Ishikawa (cell line): ENCODE measurements around the gene ATG2B.

Experiments used
- CEBPB ChIP-seq: IDR thresholded peaks from 2 replicates; pipeline ENCODE4 v1.6.1; 2012
- CREB1 ChIP-seq: IDR thresholded peaks from 2 replicates; pipeline ENCODE4 v1.6.1; 2012; ENCODE audit warnings: low read depth
- EGR1 ChIP-seq: IDR thresholded peaks from 2 replicates; pipeline ENCODE4 v1.6.1; 2012
- EP300 ChIP-seq: IDR thresholded peaks from 2 replicates; pipeline ENCODE4 v1.6.1; 2012; ENCODE audit warnings: borderline replicate concordance
- FOXM1 ChIP-seq: IDR thresholded peaks from 2 replicates; pipeline ENCODE4 v1.6.1; 2012; ENCODE audit warnings: low read depth, borderline replicate concordance
- MAX ChIP-seq: IDR thresholded peaks from 2 replicates; pipeline ENCODE4 v1.6.1; 2012
- NFIC ChIP-seq: IDR thresholded peaks from 2 replicates; pipeline ENCODE4 v1.6.1; 2012
- RAD21 ChIP-seq: IDR thresholded peaks from 2 replicates; pipeline ENCODE4 v1.6.1; 2012; ENCODE audit warnings: low read depth
- REST ChIP-seq: IDR thresholded peaks from 2 replicates; pipeline ENCODE4 v1.6.1; 2012; ENCODE audit warnings: low read depth, mild to moderate bottlenecking
- TAF1 ChIP-seq: IDR thresholded peaks from 2 replicates; pipeline ENCODE4 v1.6.1; 2012; ENCODE audit warnings: low read depth, mild to moderate bottlenecking
- TCF12 ChIP-seq: IDR thresholded peaks from 2 replicates; pipeline ENCODE4 v1.6.1; 2012; ENCODE audit warnings: low read depth
- TEAD4 ChIP-seq: IDR thresholded peaks from 2 replicates; pipeline ENCODE4 v1.6.1; 2012
- USF1 ChIP-seq: IDR thresholded peaks from 2 replicates; pipeline ENCODE4 v1.6.1; 2012
- YY1 ChIP-seq: IDR thresholded peaks from 2 replicates; pipeline ENCODE4 v1.6.1; 2012; ENCODE audit warnings: low read depth
- ZBTB7A ChIP-seq: IDR thresholded peaks from 2 replicates; pipeline ENCODE4 v1.6.1; 2012; ENCODE audit warnings: low read depth

Gene ATG2B

GRCh38 chr14:96352708-96353107 is 10.4 kb downstream of the ATG2B start:
- TF ChIP-seq NFIC (no peak), TAF1 (no peak), CREB1 (no peak), ZBTB7A (no peak), REST (no peak), USF1 (no peak), RAD21 (no peak), CEBPB (no peak), TCF12 (no peak), FOXM1 (no peak), EGR1 (no peak), EP300 (no peak), MAX (no peak), YY1 (no peak), TEAD4 (no peak)

- TF ChIP-seq CREB1 = no peak
- TF ChIP-seq FOXM1 = no peak
- no peak for TF ChIP-seq EGR1
- TF ChIP-seq REST = no peak
Observed at GRCh38 chr14:96351986-96352385, 11.2 kb downstream of the ATG2B start.

GRCh38 chr14:96349286-96350075 is 13.7 kb downstream of the ATG2B start:
- TF ChIP-seq YY1 (no peak), TAF1 (no peak), REST (no peak), MAX (no peak), RAD21 (no peak), EGR1 (no peak), EP300 (no peak), USF1 (no peak), TEAD4 (no peak), CEBPB (no peak), FOXM1 (no peak), NFIC (no peak), ZBTB7A (no peak), TCF12 (no peak), CREB1 (no peak)

- TF ChIP-seq FOXM1 (no peak), EGR1 (no peak), TCF12 (no peak), NFIC (no peak), CEBPB (no peak), REST (no peak), RAD21 (no peak), CREB1 (no peak), MAX (no peak), YY1 (no peak), TAF1 (no peak), ZBTB7A (no peak), EP300 (no peak), TEAD4 (no peak), USF1 (no peak)
Observed at GRCh38 chr14:96345669-96346068, 17.5 kb downstream of the ATG2B start.
